ENCODE data around the gene PMPCB. TPM values are rescaled to one million over a fixed set of nuclear protein-coding genes. Genes with fewer than 3 reads are reported as not detected.
A peak's percentile ranks its signal among the peaks of the same experiment; 100 is the strongest.

The PMPCB gene
- total RNA-seq, 4 donors from 2014 or later: 20.6 to 64.6 (median 46.3) TPM

DNA sequence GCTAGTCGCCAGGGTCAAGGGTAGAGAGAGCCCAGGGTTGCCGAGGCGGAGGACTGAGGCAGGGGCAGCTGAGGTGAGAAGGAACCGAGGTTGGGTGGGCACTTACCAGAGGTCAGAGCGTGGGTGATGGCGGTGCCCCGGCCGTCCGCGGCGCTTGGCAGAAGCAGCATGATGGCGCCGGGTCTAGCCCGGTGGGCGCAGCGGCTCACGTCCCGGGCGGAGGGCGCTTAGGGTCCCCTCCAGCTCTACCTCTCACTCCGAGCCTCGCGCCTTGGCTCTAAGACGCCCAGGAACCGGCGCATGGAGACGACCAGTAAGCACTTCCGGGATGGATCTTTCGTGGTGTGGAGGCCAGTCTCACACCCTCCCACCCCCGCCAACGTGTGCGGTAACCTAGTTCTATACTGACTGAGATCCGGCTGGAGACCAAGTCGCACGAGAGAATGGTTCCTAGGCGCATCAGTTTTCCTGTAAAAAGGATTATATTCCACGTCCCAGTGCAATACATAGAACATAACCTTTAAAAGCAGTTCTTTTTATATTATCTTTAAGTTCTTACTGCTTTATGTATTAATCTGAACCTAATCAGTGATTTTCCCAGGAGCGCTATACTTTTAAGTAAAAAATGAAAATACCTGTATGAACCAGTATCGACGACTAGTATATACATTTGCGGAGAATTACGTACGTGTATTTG is 47.4 kb downstream of the PMPCB start, which contains the start of gene DNAJC2:
Gene DNAJC2, minus strand, starts transcription at position 315 of the 697 bp plus-strand sequence. Its CDS starts 145 bp downstream, at position 170.
- Histone ChIP-seq H3K9me3 (no peaks in the 10 kb centered on the region), H3K4me3 (peak within 1 kb of the TSS; percentile 71 to 99 (median 82)), H3K27ac (peak within 1 kb of the TSS; percentile 86 to 94 (median 90)), H3K27me3 (no peaks in the 10 kb centered on the region), H3K4me1 (peaks cover 18 to 49% (median 28%) of the 10 kb centered on the region in 4 donors), H3K36me3 (peaks cover 0 to 14% (median 0%) of the 10 kb centered on the region in 4 donors)
- peak; percentile 90 for DNase-seq
- TF ChIP-seq, protein P1, sequence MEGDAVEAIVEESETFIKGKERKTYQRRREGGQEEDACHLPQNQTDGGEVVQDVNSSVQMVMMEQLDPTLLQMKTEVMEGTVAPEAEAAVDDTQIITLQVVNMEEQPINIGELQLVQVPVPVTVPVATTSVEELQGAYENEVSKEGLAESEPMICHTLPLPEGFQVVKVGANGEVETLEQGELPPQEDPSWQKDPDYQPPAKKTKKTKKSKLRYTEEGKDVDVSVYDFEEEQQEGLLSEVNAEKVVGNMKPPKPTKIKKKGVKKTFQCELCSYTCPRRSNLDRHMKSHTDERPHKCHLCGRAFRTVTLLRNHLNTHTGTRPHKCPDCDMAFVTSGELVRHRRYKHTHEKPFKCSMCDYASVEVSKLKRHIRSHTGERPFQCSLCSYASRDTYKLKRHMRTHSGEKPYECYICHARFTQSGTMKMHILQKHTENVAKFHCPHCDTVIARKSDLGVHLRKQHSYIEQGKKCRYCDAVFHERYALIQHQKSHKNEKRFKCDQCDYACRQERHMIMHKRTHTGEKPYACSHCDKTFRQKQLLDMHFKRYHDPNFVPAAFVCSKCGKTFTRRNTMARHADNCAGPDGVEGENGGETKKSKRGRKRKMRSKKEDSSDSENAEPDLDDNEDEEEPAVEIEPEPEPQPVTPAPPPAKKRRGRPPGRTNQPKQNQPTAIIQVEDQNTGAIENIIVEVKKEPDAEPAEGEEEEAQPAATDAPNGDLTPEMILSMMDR (IDR thresholded peaks at IDR 0.05): no peak
- TF ChIP-seq POLR2AphosphoS5 (IDR thresholded peaks at IDR 0.05) (peak; percentile 71 to 89 (median 88)), EP300 (IDR thresholded peaks at IDR 0.05; ENCODE audit: low read depth) (no peak), POLR2A (IDR thresholded peaks at IDR 0.05) (peak; percentile 75)
- intact Hi-C loops (cut with DNase I; ENCODE audit: low total_unique reads) (no loop called here), in situ Hi-C loops (cut with MboI; ENCODE audit: low pct_ligation_motif_present in 1 of 4, low pct_unique_long_range_greater_than_20kb in 1 of 4, low sequenced_read_pairs in 3 of 4) (no loop called here)
- 11 to 68% methylated on average over 6 to 33 of the region's 43 CpGs for WGBS, 2 donors (ENCODE audit: low coverage in 1 of 2)

DNA sequence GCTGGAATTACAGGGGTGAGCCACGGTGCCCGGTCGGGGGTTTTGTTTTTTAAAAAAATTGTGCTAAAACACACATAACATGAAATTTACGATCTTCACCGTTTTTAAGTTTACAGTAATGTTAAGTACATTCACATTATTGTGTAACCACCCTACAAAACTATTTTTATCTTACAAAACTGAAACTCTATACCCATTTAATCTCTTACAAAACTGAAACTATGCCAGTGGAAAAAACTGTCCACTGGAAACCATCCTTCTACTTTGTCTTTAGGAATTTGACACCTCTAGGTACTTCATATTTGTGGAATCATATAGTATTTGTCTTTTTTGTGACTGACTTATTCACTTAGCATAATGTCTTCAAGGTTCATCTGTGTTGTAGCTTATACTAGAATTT is 49.2 kb downstream of the PMPCB start:
- peaks cover 19 to 65% (median 31%) of the 10 kb centered on the region in 4 donors for H3K4me1 ChIP-seq
- no peak for TF ChIP-seq POLR2AphosphoS5 (IDR thresholded peaks at IDR 0.05)
- TF ChIP-seq, protein P1 (IDR thresholded peaks at IDR 0.05): no peak
- TF ChIP-seq EP300 (IDR thresholded peaks at IDR 0.05; ENCODE audit: low read depth): no peak
- peaks cover 0 to under 1% (median 0%) of the 10 kb centered on the region in 4 donors for H3K36me3 ChIP-seq
- intact Hi-C loops (cut with DNase I; ENCODE audit: low total_unique reads): no loop called here
- 75 to 87% methylated on average over 2 to 5 of the region's 5 CpGs for WGBS, 2 donors (ENCODE audit: low coverage in 1 of 2)
- H3K4me3 ChIP-seq: no peak overlapping the region
- H3K27ac ChIP-seq: no peak overlapping the region
- in situ Hi-C loops (cut with MboI; ENCODE audit: low pct_ligation_motif_present in 1 of 4, low pct_unique_long_range_greater_than_20kb in 1 of 4, low sequenced_read_pairs in 3 of 4): no loop called here
- no peaks in the 10 kb centered on the region for H3K9me3 ChIP-seq
- H3K27me3 ChIP-seq: no peaks in the 10 kb centered on the region
- DNase-seq: no peak

DNA sequence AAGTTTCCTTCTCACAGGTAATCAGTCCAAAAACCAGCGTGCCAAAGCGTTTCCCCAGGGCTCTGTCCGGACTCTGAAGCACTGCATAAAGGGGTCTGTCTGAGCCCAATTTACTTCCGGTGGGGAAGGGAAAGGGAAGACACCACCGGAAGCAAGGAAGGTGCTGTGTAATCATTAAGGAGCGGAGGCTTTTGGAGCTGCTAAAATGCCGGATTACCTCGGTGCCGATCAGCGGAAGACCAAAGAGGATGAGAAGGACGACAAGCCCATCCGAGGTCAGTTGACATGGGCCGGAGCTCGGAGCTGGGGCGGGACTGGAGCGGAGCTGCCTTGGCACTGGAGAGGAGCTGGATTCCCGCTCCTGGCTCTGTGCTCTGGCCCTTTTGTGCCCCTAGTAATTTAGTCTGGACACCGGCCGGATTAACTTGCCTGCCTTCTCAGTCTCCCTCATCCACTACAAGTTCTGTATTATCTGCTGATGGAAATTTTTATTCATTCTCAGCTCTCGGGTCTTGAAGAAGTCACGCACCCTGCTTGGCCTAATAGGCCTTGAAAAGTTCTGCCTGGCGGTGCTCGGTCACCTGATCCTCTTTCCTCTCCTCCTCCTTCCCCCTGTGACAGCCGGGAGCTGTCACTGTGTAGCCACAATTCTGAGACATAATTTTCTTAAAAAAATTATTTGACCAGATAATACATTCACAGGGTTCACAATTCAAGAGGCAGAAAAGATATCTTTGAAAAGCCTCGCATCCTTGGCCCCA is 50.5 kb downstream of the PMPCB start, which contains the start of gene PSMC2:
Gene PSMC2, plus strand, starts transcription at position 137 of the 761 bp plus-strand sequence. Its CDS starts 69 bp downstream, at position 206.
- DNase-seq: peak; percentile 82
- H3K27me3 ChIP-seq: no peaks in the 10 kb centered on the region
- peak; percentile 46 for TF ChIP-seq POLR2A (IDR thresholded peaks at IDR 0.05)
- no peak for TF ChIP-seq EP300 (IDR thresholded peaks at IDR 0.05; ENCODE audit: low read depth)
- TF ChIP-seq, protein P1 (IDR thresholded peaks at IDR 0.05): no peak
- TF ChIP-seq POLR2AphosphoS5 (IDR thresholded peaks at IDR 0.05): peak; percentile 39 to 65 (median 56)
- intact Hi-C loops (cut with DNase I; ENCODE audit: low total_unique reads) (no loop called here), in situ Hi-C loops (cut with MboI; ENCODE audit: low pct_ligation_motif_present in 1 of 4, low pct_unique_long_range_greater_than_20kb in 1 of 4, low sequenced_read_pairs in 3 of 4) (no loop called here)
- H3K36me3 ChIP-seq: no peaks in the 10 kb centered on the region
- H3K4me3 ChIP-seq: peak within 1 kb of the TSS; percentile 70 to 95 (median 72)
- H3K4me1 ChIP-seq: peaks cover 19 to 59% (median 31%) of the 10 kb centered on the region in 4 donors
- 0 to 14% methylated on average over 1 to 25 of the region's 25 CpGs for WGBS, 2 donors (ENCODE audit: low coverage in 1 of 2)
- H3K9me3 ChIP-seq: no peaks in the 10 kb centered on the region
- peak within 1 kb of the TSS; percentile 89 to 93 (median 91) for H3K27ac ChIP-seq

DNA sequence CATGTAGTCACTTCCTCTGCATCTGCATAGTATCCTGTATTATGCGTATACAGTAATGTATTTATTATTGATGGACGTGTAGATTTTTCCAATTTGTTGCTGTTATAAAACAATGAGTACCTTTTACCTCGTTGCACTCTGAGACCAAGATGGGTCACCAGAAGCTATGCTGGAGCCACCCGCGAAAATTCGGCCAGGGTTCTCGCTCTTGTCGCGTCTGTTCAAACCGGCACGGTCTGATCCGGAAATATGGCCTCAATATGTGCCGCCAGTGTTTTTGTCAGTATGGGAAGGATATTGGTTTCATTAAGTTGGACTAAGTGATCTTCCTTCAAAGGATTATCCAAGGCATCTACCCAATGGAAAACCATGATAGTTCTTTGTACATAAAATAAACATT is 51.2 kb downstream of the PMPCB start:
- Histone ChIP-seq H3K4me1 (peaks cover 17 to 53% (median 24%) of the 10 kb centered on the region in 4 donors), H3K9me3 (no peaks in the 10 kb centered on the region), H3K27me3 (no peaks in the 10 kb centered on the region), H3K4me3 (peak overlapping the region; percentile 70 to 95 (median 72)), H3K27ac (peak overlapping the region; percentile 89 to 93 (median 91)), H3K36me3 (no peaks in the 10 kb centered on the region)
- TF ChIP-seq POLR2A (IDR thresholded peaks at IDR 0.05) (no peak), EP300 (IDR thresholded peaks at IDR 0.05; ENCODE audit: low read depth) (no peak), POLR2AphosphoS5 (IDR thresholded peaks at IDR 0.05) (no peak)
- TF ChIP-seq, protein P1 (IDR thresholded peaks at IDR 0.05): no peak
- intact Hi-C loops (cut with DNase I; ENCODE audit: low total_unique reads) (no loop called here), in situ Hi-C loops (cut with MboI; ENCODE audit: low pct_ligation_motif_present in 1 of 4, low pct_unique_long_range_greater_than_20kb in 1 of 4, low sequenced_read_pairs in 3 of 4) (no loop called here)
- no peak for DNase-seq
- WGBS, 2 donors (ENCODE audit: low coverage in 1 of 2): 41 to 44% methylated on average over 13 of the region's 13 CpGs

Measured in transverse colon (tissue), 4 donors.